Amniotic epithelial cell (primary cell): ENCODE results near the gene LGALS9B.
A peak's percentile ranks its signal among the peaks of the same experiment; 100 is the strongest.
"Not testable (repeated sequence)": the region's sequence is repeated elsewhere in the genome, so short reads cannot be mapped to it uniquely, and the experiment has no call there.

Experiments
- DNase-seq: peaks from one replicate; pipeline ENCODE4 v3.0.0-alpha.2; 2010; ENCODE audit warnings: low read depth

LGALS9B gene

GRCh38 chr17:20416381-20416911 lies 50.9 kb downstream of the LGALS9B start:
- DNase-seq, result not testable (repeated sequence)

GRCh38 chr17:20415479-20415878 lies 51.9 kb downstream of the LGALS9B start:
- not testable (repeated sequence) for DNase-seq

DNA sequence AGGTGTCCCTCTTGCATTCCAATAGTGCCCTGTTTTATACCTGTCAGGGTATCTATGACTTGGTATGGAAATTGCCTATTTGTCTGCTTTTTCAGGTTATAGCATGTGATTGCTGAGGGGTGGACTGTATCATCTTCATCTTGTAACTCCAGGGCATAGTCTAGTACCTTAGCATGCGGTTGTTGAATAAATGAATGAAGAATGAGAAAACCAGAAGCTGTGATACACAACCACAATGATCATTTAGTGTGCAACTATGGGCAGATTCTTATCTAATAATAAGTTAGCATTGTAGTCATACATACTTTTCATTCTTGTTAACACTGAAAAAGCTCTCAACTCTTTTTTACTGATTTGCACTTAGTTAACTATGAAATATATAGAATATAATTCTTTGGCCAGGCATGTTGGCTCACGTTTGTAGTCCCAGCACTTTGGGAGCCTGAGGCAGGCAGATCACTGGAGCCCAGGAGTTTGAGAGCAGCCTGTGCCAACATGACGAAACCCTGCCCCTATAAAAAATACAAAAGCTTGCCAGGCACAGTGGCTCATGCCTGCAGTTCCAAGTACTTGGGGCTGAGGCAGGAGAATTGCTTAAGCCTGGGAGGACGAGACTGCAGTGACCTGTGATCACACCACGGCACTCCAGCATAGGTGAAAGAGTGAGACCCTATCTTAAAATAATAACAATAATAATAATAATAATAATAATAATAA lies 65.9 kb downstream of the LGALS9B start:
- peak; percentile 21 for DNase-seq

DNA sequence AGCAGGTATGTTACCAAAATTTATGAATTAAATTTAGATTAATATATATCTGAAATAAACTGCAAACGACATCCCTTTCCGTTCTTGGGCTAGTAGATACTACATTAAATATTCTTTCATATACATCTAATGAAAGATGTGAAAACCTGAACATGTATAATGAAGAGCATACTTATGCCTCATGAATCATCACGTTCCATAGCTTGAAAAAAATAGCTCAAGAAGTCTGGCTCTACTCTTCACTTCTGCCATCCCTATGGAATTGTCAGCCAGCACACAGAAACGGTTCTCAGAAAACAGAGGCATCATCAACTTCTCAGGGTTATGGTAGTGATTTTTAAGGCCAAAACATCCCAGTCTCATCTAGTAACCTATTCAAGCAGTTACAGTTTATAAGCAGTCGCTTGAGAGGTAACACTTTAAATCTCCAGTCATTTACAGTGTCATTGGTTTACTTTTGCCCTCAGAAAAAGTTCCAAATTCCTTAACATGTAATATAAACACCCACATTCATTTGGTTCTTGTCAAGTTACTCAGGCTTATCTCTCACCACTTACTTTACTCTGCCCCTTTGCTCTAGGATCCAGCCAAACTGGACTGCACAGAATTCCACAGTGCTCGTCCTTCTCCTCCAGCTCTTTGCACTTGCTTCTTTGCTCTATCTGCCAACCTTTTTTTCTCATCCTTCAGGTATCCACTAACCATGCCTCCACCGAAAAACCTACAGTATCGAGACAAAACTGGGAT lies 66.6 kb downstream of the LGALS9B start:
- DNase-seq, result peak; percentile 10
